ENCODE results near the gene FOXD2.

DNA sequence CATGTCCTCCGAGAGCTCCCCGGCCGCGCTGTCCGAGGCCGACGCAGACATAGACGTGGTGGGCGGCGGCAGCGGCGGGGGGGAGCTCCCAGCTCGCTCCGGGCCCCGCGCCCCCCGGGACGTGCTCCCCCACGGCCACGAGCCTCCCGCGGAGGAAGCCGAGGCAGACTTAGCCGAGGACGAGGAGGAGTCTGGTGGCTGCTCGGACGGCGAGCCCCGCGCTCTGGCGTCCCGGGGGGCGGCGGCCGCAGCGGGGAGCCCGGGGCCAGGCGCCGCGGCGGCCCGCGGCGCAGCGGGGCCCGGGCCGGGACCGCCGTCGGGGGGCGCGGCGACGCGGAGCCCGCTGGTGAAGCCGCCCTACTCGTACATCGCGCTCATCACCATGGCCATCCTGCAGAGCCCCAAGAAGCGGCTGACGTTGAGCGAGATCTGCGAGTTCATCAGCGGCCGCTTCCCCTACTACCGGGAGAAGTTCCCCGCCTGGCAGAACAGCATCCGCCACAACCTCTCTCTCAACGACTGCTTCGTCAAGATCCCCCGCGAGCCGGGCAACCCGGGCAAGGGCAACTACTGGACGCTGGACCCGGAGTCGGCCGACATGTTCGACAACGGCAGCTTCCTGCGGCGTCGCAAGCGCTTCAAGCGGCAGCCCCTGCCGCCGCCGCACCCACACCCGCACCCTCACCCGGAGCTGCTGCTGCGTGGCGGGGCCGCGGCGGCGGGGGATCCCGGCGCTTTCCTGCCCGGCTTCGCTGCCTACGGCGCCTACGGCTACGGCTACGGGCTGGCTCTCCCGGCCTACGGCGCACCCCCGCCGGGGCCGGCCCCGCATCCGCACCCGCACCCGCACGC is 547 bp downstream of the FOXD2 start:
- TF ChIP-seq, protein P1, sequence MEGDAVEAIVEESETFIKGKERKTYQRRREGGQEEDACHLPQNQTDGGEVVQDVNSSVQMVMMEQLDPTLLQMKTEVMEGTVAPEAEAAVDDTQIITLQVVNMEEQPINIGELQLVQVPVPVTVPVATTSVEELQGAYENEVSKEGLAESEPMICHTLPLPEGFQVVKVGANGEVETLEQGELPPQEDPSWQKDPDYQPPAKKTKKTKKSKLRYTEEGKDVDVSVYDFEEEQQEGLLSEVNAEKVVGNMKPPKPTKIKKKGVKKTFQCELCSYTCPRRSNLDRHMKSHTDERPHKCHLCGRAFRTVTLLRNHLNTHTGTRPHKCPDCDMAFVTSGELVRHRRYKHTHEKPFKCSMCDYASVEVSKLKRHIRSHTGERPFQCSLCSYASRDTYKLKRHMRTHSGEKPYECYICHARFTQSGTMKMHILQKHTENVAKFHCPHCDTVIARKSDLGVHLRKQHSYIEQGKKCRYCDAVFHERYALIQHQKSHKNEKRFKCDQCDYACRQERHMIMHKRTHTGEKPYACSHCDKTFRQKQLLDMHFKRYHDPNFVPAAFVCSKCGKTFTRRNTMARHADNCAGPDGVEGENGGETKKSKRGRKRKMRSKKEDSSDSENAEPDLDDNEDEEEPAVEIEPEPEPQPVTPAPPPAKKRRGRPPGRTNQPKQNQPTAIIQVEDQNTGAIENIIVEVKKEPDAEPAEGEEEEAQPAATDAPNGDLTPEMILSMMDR (IDR thresholded peaks at IDR 0.05), result no peak
- no peak for TF ChIP-seq POLR2A (IDR thresholded peaks at IDR 0.05)
